HG02870 (cell line): ENCODE measurements around the gene SLC25A45.

Source experiments
- ATAC-seq: cut with Tn5 transposase; IDR thresholded peaks from one replicate; pipeline ENCODE4 v1.9.1; 2021; ENCODE audit warnings: mild to moderate bottlenecking, moderate library complexity; ENCODE audit not compliant: unreplicated experiment

SLC25A45 gene

GRCh38 chr11:65389294-65389980, 7.0 kb upstream of the SLC25A45 start:
- ATAC-seq: no peak

GRCh38 chr11:65388731-65389130, 6.3 kb upstream of the SLC25A45 start:
- ATAC-seq: no peak

- no peak for ATAC-seq
These were observed 4.1 kb upstream of the SLC25A45 start, which contains the start of gene FRMD8 for GRCh38 chr11:65386307-65387140. Gene FRMD8, plus strand, starts transcription at chr11:65386637. Its CDS starts 400 bp downstream, at chr11:65387037.

GRCh38 chr11:65384301-65384889, 1.9 kb upstream of the SLC25A45 start:
- ATAC-seq: no peak

- ATAC-seq: no peak
These were observed 1.3 kb upstream of the SLC25A45 start for GRCh38 chr11:65383778-65384177.

GRCh38 chr11:65382804-65383368, 440 bp upstream of the SLC25A45 start:
- peak; percentile 6 for ATAC-seq

- no peak for ATAC-seq
These were observed 772 bp downstream of the SLC25A45 start for GRCh38 chr11:65381716-65382032.

GRCh38 chr11:65380460-65381119, 1.9 kb downstream of the SLC25A45 start:
- ATAC-seq: no peak

GRCh38 chr11:65379698-65380459, 2.6 kb downstream of the SLC25A45 start:
- no peak for ATAC-seq

- no peak for ATAC-seq
These were observed 3.4 kb downstream of the SLC25A45 start for GRCh38 chr11:65378928-65379638.

- no peak for ATAC-seq
These were observed 4.1 kb downstream of the SLC25A45 start for GRCh38 chr11:65378208-65378927.

GRCh38 chr11:65377777-65378176, 4.7 kb downstream of the SLC25A45 start:
- ATAC-seq: no peak

GRCh38 chr11:65377036-65377435, 5.4 kb downstream of the SLC25A45 start:
- no peak for ATAC-seq

- no peak for ATAC-seq
These were observed 6.2 kb downstream of the SLC25A45 start for GRCh38 chr11:65376138-65376713.

- ATAC-seq: no peak
These were observed 7.4 kb downstream of the SLC25A45 start for GRCh38 chr11:65375012-65375411.

GRCh38 chr11:65373839-65374580, 8.4 kb downstream of the SLC25A45 start:
- no peak for ATAC-seq

GRCh38 chr11:65370659-65371049, 11.8 kb downstream of the SLC25A45 start:
- ATAC-seq: no peak

GRCh38 chr11:65366340-65366773, 16.1 kb downstream of the SLC25A45 start:
- no peak for ATAC-seq
